HG03432 (cell line): ENCODE measurements around the gene TSFM.
"Not testable (repeated sequence)": the region's sequence is repeated elsewhere in the genome, so short reads cannot be mapped to it uniquely, and the experiment has no call there.

ENCODE experiments used
- ATAC-seq: cut with Tn5 transposase; IDR thresholded peaks from one replicate; pipeline ENCODE4 v1.9.1; 2021; ENCODE audit warnings: mild to moderate bottlenecking, moderate library complexity; ENCODE audit not compliant: unreplicated experiment

The TSFM gene

DNA sequence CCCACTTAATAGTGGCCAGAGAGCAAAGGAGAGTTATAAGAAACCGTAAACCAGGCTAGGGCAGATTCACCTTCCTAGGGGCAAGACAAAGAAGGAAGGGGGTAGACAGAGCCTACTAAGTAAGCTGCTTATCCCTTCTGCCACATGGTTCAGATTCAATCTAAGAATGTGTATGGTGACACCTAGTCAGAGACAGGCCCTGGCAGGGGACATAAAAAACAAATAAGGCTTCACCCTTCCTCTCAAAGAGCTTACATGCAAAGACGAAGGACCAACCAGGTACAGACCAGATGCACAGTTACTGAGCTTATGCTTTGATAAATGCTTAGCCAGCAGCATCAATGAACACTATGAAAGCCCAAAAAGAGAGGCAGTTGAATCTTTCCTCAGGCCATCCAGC, 20.1 kb upstream of the TSFM start:
- no peak for ATAC-seq

DNA sequence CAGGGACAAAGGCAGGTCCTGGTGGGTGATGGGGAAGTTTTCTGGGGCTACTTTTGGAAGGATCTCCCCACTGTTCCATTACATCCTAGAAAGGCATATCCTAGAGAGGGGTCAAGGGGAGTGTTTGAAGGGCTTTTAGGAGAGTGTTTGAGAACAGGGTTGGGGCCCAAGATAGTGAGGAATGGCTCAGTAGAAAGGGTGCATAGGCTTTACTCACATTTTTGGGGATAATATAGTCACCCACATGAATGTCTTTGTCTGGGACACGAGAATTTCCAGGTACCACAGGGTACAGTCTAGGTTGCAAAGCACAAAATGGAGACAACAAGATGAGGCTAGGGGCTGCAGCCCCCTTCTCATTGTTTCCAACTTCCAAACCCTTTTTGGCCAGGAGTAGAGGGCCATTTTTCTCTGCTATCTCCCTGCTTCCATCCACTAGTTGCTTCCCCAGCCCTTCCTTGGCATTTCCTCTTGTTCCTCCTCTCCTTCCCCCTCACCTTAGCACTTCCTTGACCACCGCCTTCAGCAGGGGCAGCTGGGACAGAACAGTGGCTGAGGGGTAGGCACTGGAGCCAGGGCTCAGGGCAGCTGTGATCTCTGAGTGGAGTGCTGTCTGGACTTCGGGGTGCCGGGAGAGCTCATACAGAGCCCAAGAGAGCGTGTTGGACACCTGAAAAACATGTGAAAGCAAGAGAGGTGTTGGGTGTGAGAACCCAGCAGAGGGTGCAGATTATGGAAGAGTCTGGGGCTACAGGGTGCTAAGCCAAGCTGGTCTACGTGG, 18.5 kb upstream of the TSFM start:
- no peak for ATAC-seq

DNA sequence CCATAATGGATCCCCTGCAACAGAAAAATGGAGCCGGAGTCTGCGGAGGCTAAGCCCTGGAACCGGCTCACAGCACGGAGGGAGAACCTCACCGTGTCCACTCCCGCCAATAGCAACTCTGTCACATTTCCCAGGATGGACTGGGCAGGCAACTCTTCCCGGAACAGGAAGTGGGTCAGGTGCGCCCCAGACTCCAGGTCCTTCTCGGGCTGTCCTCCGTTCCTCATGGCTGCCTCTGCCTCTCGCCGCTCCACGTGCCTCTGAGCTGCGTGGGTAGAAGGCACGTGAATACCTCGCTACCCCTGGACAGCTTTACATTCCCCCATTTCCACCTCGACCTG, 18.0 kb upstream of the TSFM start:
- peak; percentile 2 for ATAC-seq

DNA sequence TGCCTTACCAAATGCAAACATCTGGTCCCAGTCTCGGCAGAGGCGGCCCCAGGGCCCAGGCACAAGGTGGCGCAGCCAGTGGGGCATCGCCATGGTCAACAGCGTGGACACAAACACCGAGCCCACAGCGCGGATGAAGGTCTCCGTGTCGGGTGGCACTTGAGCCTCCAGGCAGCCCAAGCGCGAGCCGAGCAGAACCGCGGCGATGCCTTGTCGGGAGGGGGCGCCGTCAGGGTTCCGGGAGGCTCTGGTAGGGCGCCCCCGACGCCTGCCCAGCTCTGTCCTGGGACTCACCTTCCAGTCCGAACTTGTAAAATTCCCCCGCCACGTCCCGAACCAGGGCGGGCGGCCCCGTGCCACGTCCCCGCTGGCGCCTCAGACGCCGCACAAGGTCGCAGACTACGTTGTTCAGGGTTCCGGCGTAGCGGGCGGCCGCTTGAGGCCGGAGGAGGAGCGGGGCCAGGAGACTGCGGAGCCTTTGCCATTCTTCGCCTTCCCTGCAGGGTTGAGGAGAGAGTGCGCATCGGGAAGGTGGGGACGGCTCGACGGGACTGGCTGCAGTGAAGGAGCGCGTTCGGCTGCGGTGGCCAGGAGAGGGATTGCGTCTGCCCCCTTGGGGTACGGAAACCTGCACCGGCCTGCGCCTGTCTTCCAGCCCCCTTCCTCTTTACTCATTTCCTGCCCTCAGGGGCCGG, 17.4 kb upstream of the TSFM start:
- ATAC-seq: peak; percentile 72

DNA sequence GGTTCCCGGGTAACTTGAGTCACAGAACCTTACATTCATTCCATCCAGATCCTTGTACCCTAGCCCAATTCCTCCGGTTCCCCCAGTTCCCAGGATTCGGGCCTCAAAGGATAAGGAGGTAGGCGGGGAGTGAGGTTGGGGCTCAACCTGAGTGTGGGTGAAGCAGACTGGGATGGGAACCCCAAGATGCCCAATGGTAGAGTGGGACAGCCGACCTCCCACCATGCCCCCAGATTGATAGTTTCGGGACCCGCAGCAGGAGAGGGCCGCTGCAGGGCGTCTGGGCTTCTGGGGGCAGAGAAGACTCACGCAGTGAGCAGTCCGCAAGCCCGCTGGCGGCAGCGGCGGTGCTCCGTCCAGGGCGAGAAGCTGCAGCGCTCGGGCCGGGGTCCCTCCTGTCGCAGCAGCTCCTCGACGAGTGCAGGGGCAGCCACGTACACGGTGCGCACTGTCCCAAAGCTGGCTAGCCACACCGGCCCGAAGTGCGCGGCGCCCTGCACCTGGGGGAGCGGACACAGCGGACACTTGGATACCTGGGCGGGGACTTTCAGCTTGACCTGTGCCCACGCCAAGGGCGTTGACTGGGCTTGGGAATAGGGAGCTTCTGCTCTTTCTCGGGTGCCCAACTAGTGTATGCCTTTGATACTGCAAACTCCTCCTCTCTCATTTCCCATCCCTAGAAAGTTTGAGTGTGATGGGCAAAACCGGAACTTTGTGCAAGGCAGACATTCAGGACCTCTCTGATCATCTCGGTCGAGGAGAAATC, 16.7 kb upstream of the TSFM start:
- no peak for ATAC-seq

DNA sequence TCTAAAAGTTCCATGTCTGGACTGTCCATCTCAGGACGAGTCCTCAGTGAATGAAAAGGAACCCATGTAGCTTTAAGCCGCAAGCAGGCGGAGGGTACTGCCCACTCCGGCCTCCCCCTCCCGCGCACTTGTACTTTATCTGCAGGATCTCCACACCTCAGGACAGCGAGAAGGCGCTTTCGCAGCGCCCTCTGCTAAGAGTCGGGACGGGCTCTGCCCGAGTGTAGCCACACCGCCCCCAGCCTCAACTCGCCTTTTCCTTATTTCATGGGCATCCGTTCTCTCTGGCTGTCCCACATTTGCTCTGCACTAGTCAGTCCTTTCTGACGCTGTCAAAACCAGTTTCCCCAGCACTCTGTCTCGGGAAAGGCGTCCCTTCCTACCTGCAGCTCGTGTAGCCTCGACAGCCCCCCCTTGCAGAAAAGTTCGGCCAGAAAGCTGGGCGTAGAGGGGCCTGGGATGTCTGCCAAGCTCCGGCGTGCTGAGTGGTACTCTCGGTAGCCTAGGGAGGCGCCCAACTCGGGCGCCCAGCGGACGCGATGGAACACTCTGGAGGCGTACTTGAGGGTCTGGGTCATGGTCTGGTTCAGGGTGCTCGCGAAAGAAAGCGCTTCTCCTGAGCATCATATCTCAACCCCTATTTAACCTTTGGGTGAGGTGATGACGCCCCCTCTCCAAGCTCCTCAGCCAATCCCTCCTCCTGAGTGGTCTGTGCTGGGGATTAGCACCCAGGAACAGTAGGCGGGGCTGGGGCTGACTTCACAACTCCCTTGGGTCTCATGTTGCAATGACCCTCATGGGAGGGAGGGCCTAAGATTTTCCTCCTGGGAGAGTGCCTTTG, 15.9 kb upstream of the TSFM start, which contains the start of gene CYP27B1:
Gene CYP27B1 (minus strand): TSS at position 615 of the 841 bp plus-strand sequence. CDS start 37 bp downstream, at position 578.
- ATAC-seq: no peak

DNA sequence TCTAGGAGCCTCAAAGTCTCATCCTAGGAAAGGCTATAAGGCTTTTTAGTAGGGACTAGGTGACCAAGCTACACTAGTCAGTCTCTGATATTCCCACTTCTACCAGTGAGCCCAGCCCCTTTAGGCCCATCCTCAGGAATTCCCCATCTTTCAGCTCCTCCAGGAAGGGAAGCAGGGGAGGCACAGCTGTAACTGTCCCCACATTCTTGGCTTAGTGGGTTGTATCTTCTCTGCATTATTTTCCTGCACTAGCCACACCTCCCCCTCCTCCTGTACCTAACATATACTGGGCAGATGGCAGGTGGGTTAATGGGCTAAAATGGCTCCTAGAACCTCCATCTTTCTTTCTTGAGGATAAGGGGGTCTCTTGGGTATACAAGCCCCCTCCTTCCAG, 15.3 kb upstream of the TSFM start:
- no peak for ATAC-seq

DNA sequence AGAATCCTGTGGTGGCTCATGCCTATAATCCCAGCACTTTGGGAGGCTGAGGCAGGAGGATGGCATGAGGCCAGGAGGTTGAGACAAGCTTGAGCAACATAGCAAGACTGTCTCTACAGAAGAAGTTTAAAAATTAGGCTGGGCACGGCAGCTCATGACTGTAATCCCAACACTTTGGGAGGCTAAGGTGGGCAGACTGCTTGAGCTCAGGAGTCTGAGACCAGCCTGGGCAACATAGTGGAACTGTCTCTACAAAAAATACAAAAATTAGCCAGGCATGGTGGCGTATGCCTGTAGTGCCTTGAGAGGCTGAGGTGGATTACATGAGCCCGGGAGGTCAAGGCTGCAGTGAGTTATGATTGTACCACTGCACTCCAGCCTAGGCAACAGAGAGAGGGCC, 14.7 kb upstream of the TSFM start:
- ATAC-seq: no peak

DNA sequence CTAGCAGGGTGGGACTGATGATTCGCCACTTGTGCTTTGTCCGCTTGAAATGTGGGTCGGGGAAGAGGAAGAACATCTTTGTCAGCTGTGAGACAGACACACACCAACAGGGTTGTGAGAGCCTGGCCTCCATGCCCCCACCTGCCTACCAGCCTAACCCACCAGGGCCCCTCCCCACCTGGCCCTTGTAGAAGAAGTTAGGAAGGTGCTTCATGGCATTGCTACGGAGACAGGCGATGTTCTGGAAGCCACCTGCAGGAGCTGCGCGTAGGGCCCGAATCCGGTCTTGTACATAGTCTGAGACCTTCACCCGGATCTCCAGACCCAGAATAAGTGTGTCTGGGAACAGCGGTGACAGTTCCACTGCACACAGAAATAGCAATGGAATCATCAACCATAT, 13.0 kb upstream of the TSFM start:
- ATAC-seq: no peak

DNA sequence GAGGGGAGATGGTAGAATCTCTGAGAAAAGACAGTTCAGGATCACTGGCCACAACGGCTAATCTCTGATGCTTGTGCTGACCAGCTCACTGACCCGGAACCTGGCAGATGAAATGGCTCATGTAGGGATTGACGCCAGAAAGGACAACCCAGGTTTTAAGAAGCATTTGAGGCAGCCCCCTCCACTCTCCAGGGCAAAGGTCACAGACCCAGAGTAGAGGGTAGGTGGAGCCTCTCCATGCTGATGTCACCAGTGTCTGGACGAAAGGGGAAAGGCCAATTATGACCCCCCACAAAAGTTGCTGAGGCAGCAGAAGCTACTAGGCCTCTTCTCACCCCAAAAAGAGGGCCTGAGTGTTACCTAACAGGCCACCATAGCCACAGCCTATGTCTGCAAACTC, 11.9 kb upstream of the TSFM start:
- no peak for ATAC-seq

DNA sequence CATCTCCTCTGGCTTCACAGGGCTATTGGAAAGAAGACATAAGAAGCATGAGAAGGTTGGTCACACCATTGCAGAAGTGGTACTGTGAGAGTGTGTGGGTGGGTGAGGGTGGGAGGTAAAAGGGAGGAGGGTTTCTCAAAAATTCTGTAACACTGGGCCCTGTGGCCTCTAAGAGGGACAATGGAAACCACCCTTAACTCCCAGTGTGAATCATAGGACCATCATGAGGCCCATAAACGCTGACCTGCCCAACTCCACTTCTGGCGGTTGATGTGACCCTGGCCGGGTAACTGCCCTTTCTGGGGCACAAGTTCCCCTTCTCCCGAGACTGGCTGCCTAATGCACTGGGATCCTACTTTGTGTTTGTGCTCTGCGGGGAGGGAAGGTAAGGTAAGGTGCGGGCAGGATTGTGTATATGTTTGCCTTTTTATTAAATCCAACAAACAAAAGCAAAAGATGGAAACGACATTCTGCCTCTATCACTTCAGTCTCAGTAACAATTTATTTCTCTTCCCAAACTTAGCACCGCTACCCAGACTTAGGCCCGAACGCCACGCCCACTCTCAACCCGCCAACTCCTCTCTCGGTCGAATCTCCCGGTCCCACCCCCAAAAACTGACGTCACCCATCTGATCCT, 11.2 kb upstream of the TSFM start:
- ATAC-seq: peak; percentile 80

DNA sequence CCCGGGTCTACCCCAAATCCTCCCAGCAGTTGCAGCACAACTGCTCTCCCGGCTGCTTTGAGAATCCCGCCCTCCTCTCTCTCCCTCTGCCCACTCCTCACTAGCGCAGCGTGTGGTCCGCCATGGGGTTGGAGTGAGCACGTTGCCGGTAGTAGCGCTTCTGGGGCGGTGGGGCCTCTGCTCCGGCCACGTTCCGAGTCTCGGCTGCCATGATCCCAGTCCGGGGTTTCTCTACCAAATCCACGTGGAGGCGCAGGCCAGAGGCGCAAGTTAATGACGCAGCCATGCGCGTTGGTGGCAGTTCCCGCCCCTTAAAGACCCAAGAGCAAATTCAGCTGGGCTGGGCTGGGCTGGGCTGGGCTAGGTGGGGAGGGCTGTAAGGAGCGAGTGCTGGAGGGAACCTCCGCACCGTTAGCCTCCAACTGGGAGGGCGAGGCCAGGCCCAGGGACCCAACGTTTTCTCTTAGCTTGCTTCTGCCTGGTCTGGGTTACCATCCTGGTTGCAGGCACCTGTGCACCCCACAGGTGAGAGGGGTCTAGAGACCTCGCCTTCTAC, 10.6 kb upstream of the TSFM start, which contains the start of gene METTL1:
Gene METTL1 (minus strand): TSS at position 233 of the 556 bp plus-strand sequence. CDS start 22 bp downstream, at position 211.
- ATAC-seq: peak; percentile 87

DNA sequence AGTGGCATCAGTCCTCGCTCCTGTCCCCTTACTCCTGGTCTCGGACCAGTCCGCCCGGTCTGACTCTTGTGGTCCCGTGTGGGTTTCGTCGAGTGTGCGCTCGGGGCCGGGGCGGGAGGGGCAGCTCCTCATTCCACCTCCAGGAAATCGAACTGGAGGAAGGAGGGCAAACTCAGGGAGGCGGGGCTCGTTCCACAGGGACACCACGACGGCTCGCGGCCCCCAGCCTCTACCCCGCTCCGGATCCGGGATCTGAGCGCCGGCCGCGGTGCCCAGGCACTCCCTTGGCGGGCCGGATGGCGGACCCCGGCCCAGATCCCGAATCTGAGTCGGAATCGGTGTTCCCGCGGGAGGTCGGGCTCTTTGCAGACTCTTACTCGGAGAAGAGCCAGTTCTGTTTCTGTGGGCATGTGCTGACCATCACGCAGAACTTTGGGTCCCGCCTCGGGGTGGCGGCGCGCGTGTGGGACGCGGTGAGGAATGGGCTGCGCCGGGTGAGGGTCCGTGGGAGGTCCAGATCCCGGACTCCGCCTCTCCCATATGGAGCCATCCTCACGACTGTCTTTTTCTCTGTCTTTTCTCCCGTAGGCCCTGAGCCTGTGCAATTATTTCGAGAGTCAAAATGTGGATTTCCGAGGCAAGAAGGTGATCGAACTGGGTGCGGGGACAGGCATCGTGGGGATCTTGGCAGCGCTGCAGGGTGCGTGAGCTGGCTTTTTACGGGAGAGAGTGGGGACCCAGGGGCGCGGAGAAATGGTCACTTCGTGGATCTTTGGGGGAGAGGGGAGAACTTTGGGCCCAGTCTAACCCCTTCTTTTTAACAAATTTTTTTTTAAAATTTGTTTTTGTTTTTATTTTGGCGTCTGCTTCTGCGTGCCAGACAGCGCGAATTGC, 9.9 kb upstream of the TSFM start, which contains the start of gene EEF1AKMT3:
Gene EEF1AKMT3 (plus strand): TSS at position 186 of the 894 bp plus-strand sequence. CDS start 111 bp downstream, at position 297.
- ATAC-seq: peak; percentile 36

DNA sequence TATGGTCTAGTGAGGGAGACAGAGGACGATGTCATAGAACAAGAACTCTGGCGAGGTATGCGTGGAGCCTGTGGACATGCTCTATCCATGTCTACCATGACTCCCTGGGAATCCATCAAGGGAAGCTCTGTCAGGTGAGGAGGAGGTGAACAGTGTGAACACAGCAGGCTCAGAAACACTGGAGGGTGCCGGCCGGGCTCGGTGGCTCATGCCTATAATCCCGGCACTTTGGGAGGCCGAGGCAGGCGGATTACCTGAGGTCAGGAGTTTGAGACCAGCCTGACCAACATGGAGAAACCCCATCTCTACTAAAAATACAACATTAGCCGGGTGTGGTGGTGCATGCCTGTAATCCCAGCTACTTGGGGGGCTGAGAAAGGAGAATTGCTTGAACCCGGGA, 8.0 kb upstream of the TSFM start:
- ATAC-seq: not testable (repeated sequence)

DNA sequence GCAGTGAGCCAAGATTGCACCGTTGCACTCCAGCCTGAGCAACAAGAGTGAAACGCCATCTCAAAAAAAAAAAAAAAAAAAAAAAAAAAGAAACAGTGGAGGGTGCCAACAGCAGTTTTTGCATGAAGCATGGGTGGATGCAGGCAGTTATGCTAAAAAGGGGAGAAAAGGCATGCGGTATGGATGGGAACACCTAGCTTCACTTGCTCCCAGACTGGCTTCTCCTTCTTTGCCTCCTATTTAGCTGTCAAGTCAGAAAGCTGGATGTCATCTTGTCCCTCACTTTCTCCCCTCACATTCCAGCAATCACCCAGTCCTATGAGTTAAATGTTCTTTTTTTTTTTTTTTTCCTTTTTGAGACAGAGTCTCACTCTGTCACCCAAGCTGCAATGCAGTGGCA, 7.5 kb upstream of the TSFM start:
- no peak for ATAC-seq

DNA sequence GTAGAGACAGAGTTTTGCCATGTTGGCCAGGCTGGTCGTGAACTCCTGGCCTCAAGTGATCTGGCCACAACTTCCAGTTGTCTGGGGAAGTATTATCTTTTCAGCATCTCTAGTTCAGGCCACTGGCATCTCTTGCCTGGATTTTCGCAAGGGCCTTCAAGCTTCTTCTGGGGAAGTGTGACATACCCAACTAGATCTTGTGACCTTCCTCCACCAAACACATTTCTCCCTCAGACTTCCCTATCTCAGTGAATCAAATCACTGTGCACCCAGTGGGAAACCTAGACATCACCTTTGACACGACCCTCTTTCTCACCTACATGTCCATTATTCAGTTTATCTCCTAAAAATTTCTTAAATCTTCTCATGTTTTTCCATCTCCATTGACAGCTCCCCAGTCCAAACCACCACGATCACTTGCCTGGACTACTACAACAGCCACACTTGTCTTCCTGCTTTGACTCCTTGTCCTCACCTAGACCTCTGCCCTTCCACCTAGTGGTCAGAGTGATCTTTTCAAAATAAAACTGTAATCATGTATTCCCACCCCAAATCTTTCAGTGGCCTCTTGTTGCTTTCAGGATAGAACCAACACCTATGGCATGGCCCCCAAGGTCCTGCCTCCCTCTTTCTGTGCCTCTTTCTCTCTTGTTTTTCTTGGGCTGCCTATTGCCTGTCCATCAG, 6.9 kb upstream of the TSFM start:
- no peak for ATAC-seq

DNA sequence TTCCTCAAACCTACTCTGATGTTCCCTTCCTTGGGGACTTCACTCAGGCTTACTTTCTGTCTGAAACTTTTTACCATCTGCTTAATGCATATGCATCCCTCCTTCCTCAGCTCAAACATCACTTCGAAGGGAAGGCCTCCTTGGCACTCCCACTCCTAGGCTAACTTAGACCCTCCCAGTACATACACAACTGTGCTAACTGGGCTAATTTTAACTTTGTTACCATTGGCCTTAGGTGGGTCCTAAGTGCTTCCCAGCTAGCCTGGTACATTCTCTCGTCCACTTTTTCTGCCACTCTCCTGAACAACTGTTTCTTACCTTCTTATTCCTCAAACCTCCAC, 6.4 kb upstream of the TSFM start:
- ATAC-seq: no peak

DNA sequence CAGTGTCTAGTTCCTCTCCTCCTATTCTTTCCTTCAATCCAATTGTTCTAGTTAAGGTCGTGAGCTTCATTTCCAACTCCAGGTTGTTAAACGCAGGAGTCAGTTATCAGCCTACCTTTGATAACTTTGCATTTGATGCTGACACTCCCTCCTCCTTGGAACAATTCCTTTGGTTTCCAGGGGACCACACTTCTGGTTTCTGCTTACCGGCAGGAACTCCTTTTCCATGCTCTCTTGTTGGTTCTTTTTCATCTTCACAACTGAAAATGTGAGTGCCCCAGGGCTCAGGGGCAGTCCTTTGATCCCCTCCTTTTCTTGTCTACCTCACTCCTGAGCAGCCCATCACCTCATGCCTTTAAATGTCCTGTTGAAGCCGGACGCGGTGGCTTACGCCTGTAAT, 5.2 kb upstream of the TSFM start:
- no peak for ATAC-seq
